ENCODE results near the gene ERMAP.

- TF ChIP-seq CTCF (IDR thresholded peaks at IDR 0.05) = no peak
- TF ChIP-seq POLR2A (IDR thresholded peaks at IDR 0.05) = no peak
These were observed 74.7 kb downstream of the ERMAP start for GRCh38 chr1:42891465-42892138.
